Measurements from ENCODE around the gene GRK6.

GRK6 gene

GRCh38 chr5:177475563-177476427 lies 49.3 kb downstream of the GRK6 start:
- H3K4me3 ChIP-seq (ENCODE audit: low read depth, low read length): no peak overlapping the region
- TF ChIP-seq CTCF (IDR thresholded peaks at IDR 0.05; ENCODE audit: low read depth, low read length, missing control alignments): no peak
- no peak for DNase-seq (ENCODE audit: low read depth)

DNA sequence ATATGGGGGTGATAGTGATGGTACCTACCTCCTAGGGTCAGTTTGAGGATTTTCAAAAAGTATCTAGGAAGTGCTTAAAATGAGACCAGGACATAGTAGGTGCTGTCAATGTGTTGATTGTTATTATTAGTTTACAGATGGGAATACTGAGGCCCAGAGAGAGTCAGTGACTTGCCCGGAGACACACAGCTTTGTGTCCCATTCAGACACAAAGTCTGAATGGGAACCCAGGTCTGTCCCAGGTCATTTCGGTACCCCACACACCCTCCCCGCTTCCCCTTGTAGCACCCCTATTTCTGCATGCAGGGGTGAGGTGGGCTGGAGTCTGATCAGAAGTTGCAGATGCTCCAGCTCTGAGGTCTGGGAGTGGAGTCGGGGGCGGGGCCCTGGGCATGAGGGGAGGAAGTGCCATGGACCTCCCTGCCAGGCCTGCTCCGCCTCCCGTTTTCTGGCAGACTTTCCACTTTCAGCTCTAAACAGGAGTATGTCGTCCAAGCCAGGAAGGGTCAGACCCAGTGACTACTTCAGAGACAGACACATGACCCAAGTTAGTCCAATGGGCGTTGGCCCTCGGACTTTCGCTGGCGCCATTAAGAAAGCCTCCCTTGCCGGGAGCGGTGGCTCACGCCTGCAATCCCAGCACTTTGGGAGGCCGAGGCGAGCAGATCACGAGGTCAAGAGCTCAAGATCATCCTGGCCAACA lies 50.2 kb downstream of the GRK6 start:
- no peak for TF ChIP-seq CTCF (IDR thresholded peaks at IDR 0.05; ENCODE audit: low read depth, low read length, missing control alignments)
- DNase-seq (ENCODE audit: low read depth): no peak

GRCh38 chr5:177477701-177478477 lies 51.4 kb downstream of the GRK6 start:
- no peak overlapping the region for H3K4me3 ChIP-seq (ENCODE audit: low read depth, low read length)
- DNase-seq (ENCODE audit: low read depth): no peak
- TF ChIP-seq CTCF (IDR thresholded peaks at IDR 0.05; ENCODE audit: low read depth, low read length, missing control alignments): no peak

More for the DNA sequence above, 50.2 kb downstream of the GRK6 start:
- no peak overlapping the region for H3K4me3 ChIP-seq (ENCODE audit: low read depth, low read length)

DNA sequence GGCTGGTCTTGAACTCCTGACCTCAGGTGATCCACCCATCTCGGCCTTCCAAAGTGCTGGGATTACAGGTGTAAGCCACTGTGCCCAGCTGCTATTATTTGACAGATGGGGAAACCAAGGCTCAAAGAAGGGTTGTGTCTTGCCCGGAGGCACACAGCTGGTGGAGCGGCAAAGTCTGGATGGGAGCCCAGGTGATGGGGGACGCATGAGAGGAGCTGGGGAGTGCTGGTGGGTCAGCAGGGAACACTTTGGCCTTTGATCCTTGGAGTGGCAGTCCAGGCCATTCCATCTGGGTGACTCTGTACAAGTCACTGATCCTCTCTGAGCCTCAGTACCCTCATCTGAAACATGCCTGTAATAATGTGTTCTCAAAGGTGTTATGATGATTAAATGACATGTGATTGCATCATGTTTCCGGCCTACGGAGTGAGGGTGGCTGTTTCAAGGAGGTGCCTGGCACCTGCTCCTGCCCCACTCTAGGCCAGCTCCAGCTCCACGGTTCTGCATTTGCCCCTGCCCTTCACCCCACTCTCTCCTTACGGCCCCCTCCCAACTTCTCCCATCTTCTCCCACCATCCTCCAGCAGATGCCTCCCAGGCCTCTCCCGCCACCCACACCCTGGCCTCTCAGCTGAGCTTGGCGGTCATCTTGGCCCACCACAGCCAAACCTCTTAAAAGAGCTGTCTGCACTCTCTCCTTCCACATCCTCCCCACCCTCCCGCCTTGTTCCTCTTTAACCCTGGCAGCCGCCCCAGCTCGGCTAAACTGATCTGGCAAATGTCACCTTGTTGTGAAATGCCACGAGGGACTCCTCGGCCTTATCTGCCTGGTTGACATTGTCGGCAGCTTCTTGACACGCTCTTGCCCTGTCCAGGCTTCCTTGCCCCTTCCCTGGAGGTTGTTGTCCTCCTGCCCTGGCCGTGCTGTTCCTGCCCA lies 52.5 kb downstream of the GRK6 start:
- TF ChIP-seq CTCF (IDR thresholded peaks at IDR 0.05; ENCODE audit: low read depth, low read length, missing control alignments): no peak
- H3K4me3 ChIP-seq (ENCODE audit: low read depth, low read length): no peak overlapping the region
- no peak for DNase-seq (ENCODE audit: low read depth)

- no peak for TF ChIP-seq CTCF (IDR thresholded peaks at IDR 0.05; ENCODE audit: low read depth, low read length, missing control alignments)
- H3K4me3 ChIP-seq (ENCODE audit: low read depth, low read length): no peak overlapping the region
- no peak for DNase-seq (ENCODE audit: low read depth)
Measured at GRCh38 chr5:177479774-177480173, 53.3 kb downstream of the GRK6 start.

DNA sequence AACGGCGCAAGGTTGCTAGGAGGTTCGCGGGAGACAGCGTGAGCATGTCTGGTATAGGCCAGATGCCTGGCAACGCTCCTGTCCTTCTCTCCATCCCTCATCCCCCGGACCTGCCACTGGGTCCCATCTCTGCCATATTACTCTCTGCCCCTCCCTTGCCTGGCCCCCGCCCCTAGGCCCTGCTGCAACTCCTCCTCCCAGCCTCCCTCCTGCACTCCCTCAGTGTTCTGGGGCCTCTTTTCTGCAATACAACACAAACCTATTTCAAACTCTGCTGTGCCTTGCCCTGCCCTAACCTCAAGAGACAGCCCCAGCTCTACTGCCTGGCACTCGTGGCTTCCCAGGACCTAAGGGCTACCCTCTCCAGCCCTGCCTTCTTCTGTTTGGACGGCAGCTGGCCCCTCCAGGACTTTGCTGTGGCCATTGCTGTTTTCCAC lies 55.9 kb downstream of the GRK6 start:
- DNase-seq (ENCODE audit: low read depth): no peak
- TF ChIP-seq CTCF (IDR thresholded peaks at IDR 0.05; ENCODE audit: low read depth, low read length, missing control alignments): no peak
- H3K4me3 ChIP-seq (ENCODE audit: low read depth, low read length): no peak overlapping the region
